SK-N-SH treated with all-trans-retinoic acid at 6 μM for 48 hours (cell line): Measurements from ENCODE around the gene PTPRN2.
A peak's percentile ranks its signal among the peaks of the same experiment; 100 is the strongest.

Experiments used
- ATAC-seq: fragments of 200-7000 bp; cut with Tn5 transposase; 3 replicates; pipeline ENCODE4 v1.9.1; 2020; ENCODE audit warnings: mild to moderate bottlenecking, moderate library complexity
- BACH2 ChIP-seq: fragments of 250-450 bp; sonication (Bioruptor Pico); IDR thresholded peaks from 2 replicates; pipeline ENCODE4 v1.9.0; 2021; ENCODE audit warnings: mild to moderate bottlenecking, borderline replicate concordance
- CSDC2 ChIP-seq: fragments of 250-450 bp; sonication (Bioruptor Pico); IDR thresholded peaks from 2 replicates; pipeline ENCODE4 v1.5.0; 2020; ENCODE audit warnings: mild to moderate bottlenecking, moderate library complexity
- CSRNP3 ChIP-seq: fragments of 250-450 bp; sonication (Bioruptor Pico); IDR thresholded peaks from 2 replicates; pipeline ENCODE4 v1.5.1; 2021; ENCODE audit warnings: mild to moderate bottlenecking, moderate library complexity
- ESRRG ChIP-seq: fragments of 250-450 bp; sonication (Bioruptor Pico); IDR thresholded peaks from 2 replicates; pipeline ENCODE4 v1.6.1; 2021; ENCODE audit warnings: mild to moderate bottlenecking
- GLIS3 ChIP-seq: fragments of 250-450 bp; sonication (Bioruptor Pico); IDR thresholded peaks from 2 replicates; pipeline ENCODE4 v1.5.0; 2020; ENCODE audit warnings: mild to moderate bottlenecking, moderate library complexity
- ISL1 ChIP-seq: fragments of 250-450 bp; sonication (Bioruptor Pico); IDR thresholded peaks from 2 replicates; pipeline ENCODE4 v2.1.2; 2022; ENCODE audit warnings: mild to moderate bottlenecking, moderate library complexity
- OSR1 ChIP-seq: fragments of 250-450 bp; sonication (Bioruptor Pico); IDR thresholded peaks from 2 replicates; pipeline ENCODE4 v1.8.0; 2022; ENCODE audit warnings: moderate library complexity, mild to moderate bottlenecking, inconsistent platforms
- PATZ1 ChIP-seq: fragments of 250-450 bp; sonication (Bioruptor Pico); IDR thresholded peaks from 2 replicates; pipeline ENCODE4 v1.8.0; 2020; ENCODE audit warnings: mild to moderate bottlenecking, moderate library complexity, borderline replicate concordance
- POU6F1 ChIP-seq: fragments of 250-450 bp; sonication (Bioruptor Pico); IDR thresholded peaks from 2 replicates; pipeline ENCODE4 v1.8.0; 2021; ENCODE audit warnings: low read depth, mild to moderate bottlenecking, moderate library complexity, borderline replicate concordance
- PPARA ChIP-seq: fragments of 250-450 bp; sonication (Bioruptor Pico); IDR thresholded peaks from 2 replicates; pipeline ENCODE4 v1.5.0; 2020; ENCODE audit warnings: mild to moderate bottlenecking, borderline replicate concordance
- RARB ChIP-seq: fragments of 250-450 bp; sonication (Bioruptor Pico); IDR thresholded peaks from 2 replicates; pipeline ENCODE4 v1.8.0; 2021; ENCODE audit warnings: mild to moderate bottlenecking, moderate library complexity
- SNAI2 ChIP-seq: fragments of 250-450 bp; sonication (Bioruptor Pico); IDR thresholded peaks from 2 replicates; pipeline ENCODE4 v1.5.0; 2020; ENCODE audit warnings: mild to moderate bottlenecking, moderate library complexity
- TCF4 ChIP-seq: fragments of 250-450 bp; sonication (Bioruptor Pico); IDR thresholded peaks from 2 replicates; pipeline ENCODE4 v1.8.0; 2021; ENCODE audit warnings: mild to moderate bottlenecking, moderate library complexity, borderline replicate concordance
- TOX ChIP-seq: fragments of 250-450 bp; sonication (Bioruptor Pico); IDR thresholded peaks from 2 replicates; pipeline ENCODE4 v1.8.0; 2021; ENCODE audit warnings: mild to moderate bottlenecking, moderate library complexity, borderline replicate concordance
- TSHZ2 ChIP-seq: fragments of 250-450 bp; sonication (Bioruptor Pico); IDR thresholded peaks from 2 replicates; pipeline ENCODE4 v1.5.0; 2020; ENCODE audit warnings: mild to moderate bottlenecking, moderate library complexity
- ZC3H10 ChIP-seq: fragments of 250-450 bp; sonication (Bioruptor Pico); IDR thresholded peaks from 2 replicates; pipeline ENCODE4 v1.5.1; 2021; ENCODE audit warnings: mild to moderate bottlenecking, moderate library complexity
- ZFP30 ChIP-seq: fragments of 450-650 bp; formaldehyde crosslinking; IDR thresholded peaks from 2 replicates; pipeline ENCODE4 v1.5.0; 2022; ENCODE audit warnings: mild to moderate bottlenecking, moderate library complexity
- ZNF565 ChIP-seq: fragments of 450-650 bp; formaldehyde crosslinking; conservative IDR thresholded peaks from 2 replicates; pipeline ENCODE4 v1.5.0; 2020; ENCODE audit warnings: low read depth, mild to moderate bottlenecking, moderate library complexity
- ZNF70 ChIP-seq: fragments of 450-650 bp; formaldehyde crosslinking; IDR thresholded peaks from 2 replicates; pipeline ENCODE4 v1.5.0; 2020; ENCODE audit warnings: mild to moderate bottlenecking, moderate library complexity
- ZNF8 ChIP-seq: fragments of 450-650 bp; formaldehyde crosslinking; IDR thresholded peaks from 2 replicates; pipeline ENCODE4 v1.5.0; 2020; ENCODE audit warnings: mild to moderate bottlenecking, moderate library complexity
- TF ChIP-seq, protein P1 (sequence below): fragments of 250-450 bp; sonication (Bioruptor Pico); IDR thresholded peaks from 2 replicates; pipeline ENCODE4 v1.5.1; 2020; ENCODE audit warnings: low read depth, mild to moderate bottlenecking, moderate library complexity

Gene PTPRN2

DNA sequence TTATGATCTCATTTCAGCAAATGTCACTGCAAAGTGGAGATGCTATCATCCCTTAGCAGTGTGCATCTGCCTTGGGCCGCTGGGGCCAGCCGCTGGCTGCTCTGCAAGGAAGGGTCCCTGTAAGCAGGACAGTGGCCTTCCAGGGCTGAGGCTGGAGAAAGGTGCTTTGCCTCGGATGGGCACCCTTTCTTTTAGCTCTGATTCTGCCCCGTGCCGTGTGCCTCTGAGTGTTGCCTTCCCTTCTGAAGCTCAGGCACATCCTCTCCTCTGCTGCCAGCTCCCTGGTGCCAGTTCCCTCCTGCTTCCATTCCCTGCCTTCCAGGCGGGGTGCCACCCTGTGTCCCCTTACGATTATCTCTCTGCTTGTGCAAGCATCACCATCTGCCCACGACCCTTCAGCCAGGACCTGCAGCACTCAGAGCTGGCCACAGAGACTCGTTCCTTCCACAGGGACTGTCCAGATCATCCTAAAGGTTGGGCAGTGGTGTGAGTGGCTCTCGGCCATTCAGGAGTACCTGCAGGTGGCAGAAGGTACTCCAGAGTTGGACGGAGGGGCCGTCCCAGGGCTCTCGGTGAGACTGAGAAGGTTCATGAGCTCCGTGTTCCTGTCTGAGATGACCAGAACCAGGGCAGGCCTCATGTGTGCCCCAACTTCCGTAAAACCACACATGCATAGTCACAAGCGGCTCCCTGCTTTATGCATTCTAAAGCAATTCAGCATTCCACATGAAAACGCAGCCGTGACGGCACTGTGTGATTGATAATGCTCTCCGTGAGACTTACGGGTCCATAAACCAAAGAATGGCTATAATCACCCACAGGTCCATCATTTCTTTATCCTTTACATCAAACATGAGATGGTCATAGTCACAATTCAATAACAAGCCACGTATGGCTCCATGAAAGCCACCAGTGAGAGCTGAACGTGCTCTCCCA is 879.4 kb downstream of the PTPRN2 start:
- peak; percentile 26; the same call in 1 of the 3 replicates for ATAC-seq
- TF ChIP-seq PPARA (CRISPR knock-in tag) = no peak
- no peak for TF ChIP-seq ZFP30 (CRISPR knock-in tag)
- TF ChIP-seq TCF4 (CRISPR knock-in tag) = no peak
- no peak for TF ChIP-seq GLIS3
- TF ChIP-seq RARB (CRISPR knock-in tag) = no peak
- TF ChIP-seq CSDC2 (CRISPR knock-in tag) = no peak
- TF ChIP-seq TSHZ2 (CRISPR knock-in tag) = no peak
- no peak for TF ChIP-seq ISL1 (CRISPR knock-in tag)
- TF ChIP-seq ZNF565 (CRISPR knock-in tag) = no peak
- TF ChIP-seq SNAI2 (CRISPR knock-in tag) = no peak
- TF ChIP-seq ESRRG (CRISPR knock-in tag) = no peak
- TF ChIP-seq ZC3H10 (CRISPR knock-in tag) = no peak
- TF ChIP-seq CSRNP3 (CRISPR knock-in tag) = no peak
- no peak for TF ChIP-seq PATZ1 (CRISPR knock-in tag)
- TF ChIP-seq ZNF8 (CRISPR knock-in tag) = no peak
- no peak for TF ChIP-seq BACH2 (CRISPR knock-in tag)

GRCh38 chr7:157704365-157704764 is 883.3 kb downstream of the PTPRN2 start:
- TF ChIP-seq PATZ1 (CRISPR knock-in tag) (no peak), PPARA (CRISPR knock-in tag) (no peak), ZFP30 (CRISPR knock-in tag) (no peak), TSHZ2 (CRISPR knock-in tag) (no peak), CSDC2 (CRISPR knock-in tag) (no peak), OSR1 (CRISPR knock-in tag) (no peak), ESRRG (CRISPR knock-in tag) (no peak), TOX (CRISPR knock-in tag) (no peak), ZNF70 (CRISPR knock-in tag) (no peak), ZNF8 (CRISPR knock-in tag) (no peak), RARB (CRISPR knock-in tag) (no peak), SNAI2 (CRISPR knock-in tag) (no peak), ZNF565 (CRISPR knock-in tag) (no peak), POU6F1 (CRISPR knock-in tag) (no peak), BACH2 (CRISPR knock-in tag) (no peak), TCF4 (CRISPR knock-in tag) (no peak)
- TF ChIP-seq, protein P1, sequence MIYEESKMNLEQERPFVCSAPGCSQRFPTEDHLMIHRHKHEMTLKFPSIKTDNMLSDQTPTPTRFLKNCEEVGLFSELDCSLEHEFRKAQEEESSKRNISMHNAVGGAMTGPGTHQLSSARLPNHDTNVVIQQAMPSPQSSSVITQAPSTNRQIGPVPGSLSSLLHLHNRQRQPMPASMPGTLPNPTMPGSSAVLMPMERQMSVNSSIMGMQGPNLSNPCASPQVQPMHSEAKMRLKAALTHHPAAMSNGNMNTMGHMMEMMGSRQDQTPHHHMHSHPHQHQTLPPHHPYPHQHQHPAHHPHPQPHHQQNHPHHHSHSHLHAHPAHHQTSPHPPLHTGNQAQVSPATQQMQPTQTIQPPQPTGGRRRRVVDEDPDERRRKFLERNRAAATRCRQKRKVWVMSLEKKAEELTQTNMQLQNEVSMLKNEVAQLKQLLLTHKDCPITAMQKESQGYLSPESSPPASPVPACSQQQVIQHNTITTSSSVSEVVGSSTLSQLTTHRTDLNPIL = no peak
- TF ChIP-seq, all 23 proteins: peak for 0
- ATAC-seq = no peak
